Osteocyte (in vitro differentiated cells): ENCODE results near the gene PARN. TPM values are rescaled to one million over a fixed set of nuclear protein-coding genes. Genes with fewer than 3 reads are reported as not detected.
A peak's percentile ranks its signal among the peaks of the same experiment; 100 is the strongest.

Source experiments
- DNase-seq: peaks from one replicate; pipeline ENCODE4 v3.0.0; 2021; ENCODE audit warnings: mixed read lengths; ENCODE audit not compliant: unreplicated experiment; ENCODE audit errors: extremely low spot score
- H3K27ac Mint-ChIP-seq: one replicate; pipeline ENCODE4 v1.8.0; 2021; ENCODE audit warnings: mild to moderate bottlenecking, mixed read lengths; ENCODE audit not compliant: unreplicated experiment
- H3K27me3 Mint-ChIP-seq: one replicate; pipeline ENCODE4 v1.8.0; 2021; ENCODE audit warnings: mixed read lengths; ENCODE audit not compliant: unreplicated experiment
- H3K36me3 Mint-ChIP-seq: one replicate; pipeline ENCODE4 v1.8.0; 2021; ENCODE audit warnings: mixed read lengths; ENCODE audit not compliant: unreplicated experiment
- H3K4me1 Mint-ChIP-seq: one replicate; pipeline ENCODE4 v1.8.0; 2021; ENCODE audit warnings: mixed read lengths; ENCODE audit not compliant: unreplicated experiment
- H3K4me3 Mint-ChIP-seq: one replicate; pipeline ENCODE4 v1.8.0; 2021; ENCODE audit warnings: mild to moderate bottlenecking, moderate library complexity, mixed read lengths; ENCODE audit not compliant: unreplicated experiment
- H3K9me3 Mint-ChIP-seq: one replicate; pipeline ENCODE4 v1.8.0; 2021; ENCODE audit warnings: mixed read lengths; ENCODE audit not compliant: unreplicated experiment
- total RNA-seq: library from RNA; stranded (reverse); gene quantifications from 2 replicates; pipeline ENCODE4 v1.2.1, GENCODE V29; 2021
- TF ChIP-seq, protein P1 (sequence below): fragments of 200-600 bp; sonication (generic); IDR thresholded peaks from 2 replicates; pipeline ENCODE4 v1.5.0; 2021; ENCODE audit warnings: antibody characterized with exemption, mild to moderate bottlenecking, moderate library complexity

The PARN gene
- total RNA-seq, 1 donor from 2014 or later = 34.2 TPM

DNA sequence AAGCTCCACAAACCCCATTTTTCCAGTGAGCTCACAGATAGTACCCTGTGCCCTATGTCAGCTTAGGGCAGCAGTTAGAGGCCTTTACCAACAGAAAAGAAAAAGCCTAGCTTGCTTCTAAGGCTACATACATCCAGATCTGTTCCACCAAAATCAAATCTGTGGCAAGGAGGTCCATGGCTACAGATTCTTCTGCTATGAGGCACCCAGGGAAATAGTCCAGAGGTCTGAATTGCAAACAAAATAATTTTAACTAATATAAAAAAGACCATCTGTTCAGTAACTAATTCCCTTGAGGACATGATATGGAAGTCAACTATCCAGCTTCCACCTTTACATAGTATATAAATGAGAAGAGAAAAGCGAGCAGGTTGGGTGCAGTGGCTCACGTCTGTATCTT lies 129.3 kb downstream of the PARN start:
- H3K4me1 Mint-ChIP-seq = peaks cover 56% of the 10 kb centered on the region
- no peaks in the 10 kb centered on the region for H3K9me3 Mint-ChIP-seq
- H3K27ac Mint-ChIP-seq = peak overlapping the region; percentile 35
- no peaks in the 10 kb centered on the region for H3K27me3 Mint-ChIP-seq
- H3K4me3 Mint-ChIP-seq = no peak overlapping the region
- TF ChIP-seq, protein P1, sequence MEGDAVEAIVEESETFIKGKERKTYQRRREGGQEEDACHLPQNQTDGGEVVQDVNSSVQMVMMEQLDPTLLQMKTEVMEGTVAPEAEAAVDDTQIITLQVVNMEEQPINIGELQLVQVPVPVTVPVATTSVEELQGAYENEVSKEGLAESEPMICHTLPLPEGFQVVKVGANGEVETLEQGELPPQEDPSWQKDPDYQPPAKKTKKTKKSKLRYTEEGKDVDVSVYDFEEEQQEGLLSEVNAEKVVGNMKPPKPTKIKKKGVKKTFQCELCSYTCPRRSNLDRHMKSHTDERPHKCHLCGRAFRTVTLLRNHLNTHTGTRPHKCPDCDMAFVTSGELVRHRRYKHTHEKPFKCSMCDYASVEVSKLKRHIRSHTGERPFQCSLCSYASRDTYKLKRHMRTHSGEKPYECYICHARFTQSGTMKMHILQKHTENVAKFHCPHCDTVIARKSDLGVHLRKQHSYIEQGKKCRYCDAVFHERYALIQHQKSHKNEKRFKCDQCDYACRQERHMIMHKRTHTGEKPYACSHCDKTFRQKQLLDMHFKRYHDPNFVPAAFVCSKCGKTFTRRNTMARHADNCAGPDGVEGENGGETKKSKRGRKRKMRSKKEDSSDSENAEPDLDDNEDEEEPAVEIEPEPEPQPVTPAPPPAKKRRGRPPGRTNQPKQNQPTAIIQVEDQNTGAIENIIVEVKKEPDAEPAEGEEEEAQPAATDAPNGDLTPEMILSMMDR = no peak
- no peaks in the 10 kb centered on the region for H3K36me3 Mint-ChIP-seq
- DNase-seq = no peak

DNA sequence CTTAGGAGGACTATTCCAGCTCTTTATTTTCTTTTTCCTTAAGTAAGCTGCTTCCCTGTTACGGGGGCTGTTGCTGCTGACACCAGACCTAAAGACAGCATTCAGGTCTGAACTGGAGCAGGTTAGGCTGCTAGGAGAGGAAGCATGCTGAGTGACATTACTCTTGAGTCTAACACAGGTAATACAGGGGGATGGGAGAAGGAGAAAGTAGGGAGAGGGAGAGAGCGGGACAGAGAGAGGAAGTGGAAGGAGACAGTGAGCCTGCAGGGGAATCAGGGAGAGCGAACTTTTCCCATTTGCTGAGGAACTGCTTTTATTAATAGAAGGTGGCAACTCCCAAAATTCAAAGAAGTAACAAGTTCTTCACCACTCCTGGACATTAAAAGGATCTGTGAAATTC lies 130.9 kb downstream of the PARN start:
- Mint-ChIP-seq H3K36me3 (peaks cover 9% of the 10 kb centered on the region), H3K27me3 (no peaks in the 10 kb centered on the region), H3K9me3 (no peaks in the 10 kb centered on the region), H3K4me1 (peaks cover 60% of the 10 kb centered on the region), H3K4me3 (no peak overlapping the region), H3K27ac (peak overlapping the region; percentile 41)
- TF ChIP-seq, protein P1 = no peak
- DNase-seq = no peak

DNA sequence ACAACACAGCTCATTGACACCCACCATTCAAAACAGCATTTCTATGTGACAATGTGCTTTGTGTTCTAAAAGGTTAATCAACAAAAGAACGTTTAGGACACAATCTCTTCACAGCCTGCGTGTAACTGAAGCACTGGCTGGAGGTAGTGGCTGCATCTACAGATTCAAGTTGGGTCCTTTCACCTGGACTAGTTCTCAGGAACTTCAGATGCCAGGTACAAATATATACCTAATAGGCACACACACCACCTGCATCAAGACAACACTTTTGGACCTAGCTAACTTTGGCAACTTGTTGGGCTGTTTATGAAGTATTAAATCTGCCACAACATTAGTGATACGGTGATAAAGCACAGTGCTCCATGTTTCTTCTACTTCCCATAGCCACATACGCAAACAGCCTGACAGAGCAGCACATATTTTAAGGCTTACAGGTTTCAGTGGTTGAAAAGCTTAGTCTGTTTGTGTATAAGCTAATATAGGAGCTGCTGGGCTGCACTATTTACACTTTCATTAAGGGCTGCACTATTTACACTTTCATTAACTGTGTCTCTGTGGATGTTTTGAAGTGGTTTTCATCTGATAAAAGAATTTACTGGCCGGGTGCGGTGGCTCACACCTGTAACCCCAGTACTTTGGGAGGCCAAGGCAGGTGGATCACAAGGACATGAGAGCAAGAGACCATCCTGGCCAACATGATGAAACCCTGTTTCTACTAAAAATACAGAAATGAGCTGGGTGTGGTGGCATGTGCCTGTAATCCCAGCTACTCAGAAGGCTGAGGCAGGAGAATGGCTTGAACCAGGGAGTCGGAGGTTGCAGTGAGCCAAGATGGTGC lies 132.6 kb downstream of the PARN start:
- peaks cover 52% of the 10 kb centered on the region for H3K4me1 Mint-ChIP-seq
- no peak overlapping the region for H3K4me3 Mint-ChIP-seq
- H3K27ac Mint-ChIP-seq = no peak overlapping the region
- H3K27me3 Mint-ChIP-seq = no peaks in the 10 kb centered on the region
- H3K36me3 Mint-ChIP-seq = peaks cover 10% of the 10 kb centered on the region
- no peak for DNase-seq
- no peaks in the 10 kb centered on the region for H3K9me3 Mint-ChIP-seq
- TF ChIP-seq, protein P1 = no peak

- H3K4me1 Mint-ChIP-seq = peaks cover 51% of the 10 kb centered on the region
- H3K36me3 Mint-ChIP-seq = peaks cover 10% of the 10 kb centered on the region
- no peaks in the 10 kb centered on the region for H3K27me3 Mint-ChIP-seq
- no peak overlapping the region for H3K27ac Mint-ChIP-seq
- H3K4me3 Mint-ChIP-seq = no peak overlapping the region
- no peak for DNase-seq
- no peaks in the 10 kb centered on the region for H3K9me3 Mint-ChIP-seq
- TF ChIP-seq, protein P1 = no peak
Measured at GRCh38 chr16:14496786-14497185, 133.3 kb downstream of the PARN start.

- peaks cover 45% of the 10 kb centered on the region for H3K4me1 Mint-ChIP-seq
- no peaks in the 10 kb centered on the region for H3K9me3 Mint-ChIP-seq
- no peak for DNase-seq
- H3K27ac Mint-ChIP-seq = no peak overlapping the region
- H3K27me3 Mint-ChIP-seq = no peaks in the 10 kb centered on the region
- H3K4me3 Mint-ChIP-seq = no peak overlapping the region
- H3K36me3 Mint-ChIP-seq = peaks cover 10% of the 10 kb centered on the region
- TF ChIP-seq, protein P1 = no peak
Measured at GRCh38 chr16:14496047-14496770, 133.9 kb downstream of the PARN start.
